Activated CD8-positive, alpha-beta T cell treated with anti-CD3 and anti-CD28 coated beads for 36 hours (primary cell): ENCODE results near the gene IRAK1. TPM values are rescaled to one million over a fixed set of nuclear protein-coding genes. Genes with fewer than 3 reads are reported as not detected.

Experiments used
- ATAC-seq: fragments of 200-7000 bp; cut with Tn5 transposase; one replicate; pipeline ENCODE4 v1.10.0; 2021; ENCODE audit warnings: mild to moderate bottlenecking, moderate library complexity
- CTCF ChIA-PET: fragments of 350-600 bp; sonication (Branson Sonifier 250); formaldehyde crosslinking; loops from one replicate; lab custom pipeline; 2021; ENCODE audit warnings: antibody characterized with exemption; lab: Charles Lee
- POLR2A ChIA-PET: fragments of 350-600 bp; sonication (Branson Sonifier 250); formaldehyde crosslinking; loops from one replicate; lab custom pipeline; 2021; ENCODE audit warnings: antibody characterized with exemption; lab: Charles Lee
- DNase-seq: peaks from one replicate; pipeline ENCODE4 v3.0.0-alpha.2; 2020
- H3K27ac Mint-ChIP-seq: one replicate; pipeline ENCODE4 v1.8.0; 2021; ENCODE audit warnings: mild to moderate bottlenecking, mixed read lengths
- H3K27me3 Mint-ChIP-seq: one replicate; pipeline ENCODE4 v1.8.0; 2021; ENCODE audit warnings: mixed read lengths
- H3K36me3 Mint-ChIP-seq: one replicate; pipeline ENCODE4 v1.8.0; 2021; ENCODE audit warnings: low read depth, mixed read lengths
- H3K4me1 Mint-ChIP-seq: one replicate; pipeline ENCODE4 v1.8.0; 2021; ENCODE audit warnings: low read depth, mixed read lengths
- H3K4me3 Mint-ChIP-seq: one replicate; pipeline ENCODE4 v1.8.0; 2021; ENCODE audit warnings: mild to moderate bottlenecking, moderate library complexity, mixed read lengths
- H3K9me3 Mint-ChIP-seq: one replicate; pipeline ENCODE4 v1.8.0; 2021; ENCODE audit warnings: mixed read lengths
- CTCF ChIP-seq: fragments of 200-600 bp; IDR thresholded peaks from one replicate; pipeline ENCODE4 v1.8.0; 2022; ENCODE audit warnings: antibody characterized with exemption, mild to moderate bottlenecking
- intact Hi-C: fragments of 100-400 bp; cut with micrococcal nuclease; formaldehyde crosslinking; loops from one replicate; pipeline ENCODE4 v1.10.0; 2022
- total RNA-seq, 2 experiments: library from RNA; stranded (reverse); gene quantifications; one replicate each; pipeline ENCODE4 v1.2.3, GENCODE V29; 2021

IRAK1 gene
- total RNA-seq, 2 experiments from 2014 or later = 134 to 136 TPM

GRCh38 chrX:154037754-154038153, 18.1 kb upstream of the IRAK1 start:
- DNase-seq (no peak), ATAC-seq (no peak)
- no peak for TF ChIP-seq CTCF
- Mint-ChIP-seq H3K9me3 (no peaks in the 10 kb centered on the region), H3K36me3 (peaks cover 24% of the 10 kb centered on the region), H3K4me1 (peaks cover 40% of the 10 kb centered on the region), H3K4me3 (no peak overlapping the region), H3K27ac (no peak overlapping the region), H3K27me3 (no peaks in the 10 kb centered on the region)
- intact Hi-C loops = no loop called here
- CTCF ChIA-PET = interaction anchor here (0.7 to 1.7 kb wide), 2 partner anchors 11 kb away, joined by 4 read pairs; no protein-coding TSS in a partner anchor
- POLR2A ChIA-PET = no interaction called here

GRCh38 chrX:154036513-154036912, 16.8 kb upstream of the IRAK1 start:
- Mint-ChIP-seq H3K4me1 (peaks cover 30% of the 10 kb centered on the region), H3K9me3 (no peaks in the 10 kb centered on the region), H3K27ac (peak overlapping the region; percentile 22), H3K36me3 (peaks cover 29% of the 10 kb centered on the region), H3K4me3 (no peak overlapping the region), H3K27me3 (no peaks in the 10 kb centered on the region)
- DNase-seq (peak; percentile 44), ATAC-seq (peak; percentile 74)
- POLR2A ChIA-PET = interaction anchor here (0.8 to 0.9 kb wide), 2 partner anchors 17 to 55 kb away, joined by 3 read pairs; partner anchors contain the start of gene IRAK1
- TF ChIP-seq CTCF = no peak
- intact Hi-C loops = no loop called here
- CTCF ChIA-PET = interaction anchor here (0.9 to 1.0 kb wide), 3 partner anchors 11 to 89 kb away, joined by 3 read pairs; no protein-coding TSS in a partner anchor

- Mint-ChIP-seq H3K27me3 (no peaks in the 10 kb centered on the region), H3K27ac (no peak overlapping the region), H3K9me3 (no peaks in the 10 kb centered on the region), H3K4me1 (peaks cover 12% of the 10 kb centered on the region), H3K36me3 (peaks cover 14% of the 10 kb centered on the region), H3K4me3 (no peak overlapping the region)
- intact Hi-C loops = no loop called here
- DNase-seq (no peak), ATAC-seq (no peak)
- POLR2A ChIA-PET = no interaction called here
- CTCF ChIA-PET = no interaction called here
- TF ChIP-seq CTCF = no peak
Measured at GRCh38 chrX:154033848-154034247, 14.1 kb upstream of the IRAK1 start.

GRCh38 chrX:154032653-154033052, 13.0 kb upstream of the IRAK1 start:
- intact Hi-C loops = no loop called here
- no peak for TF ChIP-seq CTCF
- DNase-seq (no peak), ATAC-seq (no peak)
- Mint-ChIP-seq H3K36me3 (peaks cover 13% of the 10 kb centered on the region), H3K27ac (no peak overlapping the region), H3K9me3 (no peaks in the 10 kb centered on the region), H3K4me1 (peaks cover 7% of the 10 kb centered on the region), H3K27me3 (no peaks in the 10 kb centered on the region), H3K4me3 (no peak overlapping the region)
- POLR2A ChIA-PET = no interaction called here
- CTCF ChIA-PET = no interaction called here

- Mint-ChIP-seq H3K36me3 (peaks cover 12% of the 10 kb centered on the region), H3K4me3 (no peak overlapping the region), H3K9me3 (no peaks in the 10 kb centered on the region), H3K27me3 (no peaks in the 10 kb centered on the region), H3K4me1 (peaks cover 7% of the 10 kb centered on the region), H3K27ac (peak overlapping the region; percentile 14)
- ATAC-seq (no peak), DNase-seq (no peak)
- CTCF ChIA-PET = no interaction called here
- intact Hi-C loops = no loop called here
- POLR2A ChIA-PET = no interaction called here
- TF ChIP-seq CTCF = no peak
Measured at GRCh38 chrX:154032160-154032559, 12.5 kb upstream of the IRAK1 start.
